Stimulated activated CD4-positive, alpha-beta T cell treated with anti-CD3 and anti-CD28 coated beads, Interleukin-2, amount 100 ng/mL, for 4 hours (primary cell): ENCODE results near the gene COL9A3.

Experiments
- DNase-seq: peaks from one replicate; pipeline ENCODE4 v3.0.0-alpha.2; 2020; ENCODE audit warnings: low read depth

Gene COL9A3

DNA sequence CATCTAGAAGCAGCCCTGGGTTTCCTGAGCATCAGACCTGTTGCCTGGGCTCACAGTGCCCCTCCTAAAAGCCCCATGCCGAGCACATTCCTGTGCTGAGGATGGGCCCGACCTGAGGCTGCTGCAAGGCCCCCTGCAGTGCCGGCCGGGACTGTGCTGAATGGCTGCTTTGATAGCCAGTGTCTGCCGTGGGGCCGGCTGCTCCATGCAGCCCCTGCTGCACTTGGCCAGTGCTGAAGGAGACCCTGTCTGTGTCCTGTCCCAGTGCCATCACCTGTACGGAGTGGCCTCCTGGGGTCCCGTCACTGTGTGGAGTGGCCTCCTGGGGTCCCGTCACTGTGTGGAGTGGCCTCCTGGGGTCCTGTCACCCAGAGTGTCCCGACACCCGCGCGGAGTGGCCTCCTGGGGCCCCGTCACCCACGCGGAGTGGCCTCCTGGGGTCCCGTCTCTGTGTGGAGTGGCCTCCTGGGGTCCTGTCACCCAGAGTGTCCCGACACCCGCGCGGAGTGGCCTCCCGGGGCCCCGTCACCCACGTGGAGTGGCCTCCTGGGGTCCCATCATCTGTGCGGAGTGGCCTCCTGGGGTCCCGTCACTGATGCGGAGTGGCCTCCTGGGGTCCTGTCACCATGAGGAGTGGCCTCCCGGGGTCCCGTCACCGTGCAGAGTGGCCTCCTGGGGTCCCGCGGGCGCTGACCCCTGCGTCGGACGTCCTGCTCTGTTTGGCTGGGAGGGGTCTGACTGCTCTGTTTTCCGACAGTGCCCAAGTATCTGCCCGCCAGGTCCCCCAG lies 7.0 kb downstream of the COL9A3 start:
- DNase-seq: no peak

- DNase-seq: peak; percentile 22
These were observed 7.9 kb downstream of the COL9A3 start for GRCh38 chr20:62824476-62825332.

DNA sequence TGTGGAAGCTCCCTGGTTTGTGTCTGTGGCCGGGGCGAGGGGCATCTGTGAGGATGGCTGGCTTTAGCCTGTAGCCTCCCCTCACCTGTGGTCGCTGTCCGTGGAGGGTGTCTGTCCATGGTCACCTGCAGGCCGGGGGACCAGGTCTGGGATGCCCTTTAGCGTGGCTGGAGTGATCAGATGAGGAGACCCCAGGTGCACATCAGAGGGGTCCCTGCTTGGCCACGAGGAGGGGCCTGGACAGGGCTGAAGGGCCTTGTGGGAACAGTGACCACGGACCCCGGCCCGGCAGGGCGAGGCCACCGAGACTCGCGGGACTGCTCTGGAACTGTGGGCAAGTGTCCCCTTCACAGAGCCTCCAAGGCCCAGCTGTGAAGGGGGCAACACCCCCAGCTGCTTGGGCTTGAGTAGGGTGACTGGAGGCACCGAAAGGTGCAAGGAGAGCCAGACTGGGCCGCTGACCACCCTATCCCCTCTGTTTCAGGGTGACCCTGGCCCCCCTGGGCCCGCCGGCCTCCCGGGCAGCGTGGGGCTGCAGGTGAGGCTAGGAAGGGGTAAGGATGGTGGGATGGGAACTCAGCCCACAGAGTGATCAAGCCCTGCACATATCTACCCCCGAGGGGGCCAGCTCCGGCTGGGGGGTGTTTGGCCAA lies 8.6 kb downstream of the COL9A3 start:
- DNase-seq: no peak

GRCh38 chr20:62825986-62826645 lies 9.3 kb downstream of the COL9A3 start:
- DNase-seq: no peak

DNA sequence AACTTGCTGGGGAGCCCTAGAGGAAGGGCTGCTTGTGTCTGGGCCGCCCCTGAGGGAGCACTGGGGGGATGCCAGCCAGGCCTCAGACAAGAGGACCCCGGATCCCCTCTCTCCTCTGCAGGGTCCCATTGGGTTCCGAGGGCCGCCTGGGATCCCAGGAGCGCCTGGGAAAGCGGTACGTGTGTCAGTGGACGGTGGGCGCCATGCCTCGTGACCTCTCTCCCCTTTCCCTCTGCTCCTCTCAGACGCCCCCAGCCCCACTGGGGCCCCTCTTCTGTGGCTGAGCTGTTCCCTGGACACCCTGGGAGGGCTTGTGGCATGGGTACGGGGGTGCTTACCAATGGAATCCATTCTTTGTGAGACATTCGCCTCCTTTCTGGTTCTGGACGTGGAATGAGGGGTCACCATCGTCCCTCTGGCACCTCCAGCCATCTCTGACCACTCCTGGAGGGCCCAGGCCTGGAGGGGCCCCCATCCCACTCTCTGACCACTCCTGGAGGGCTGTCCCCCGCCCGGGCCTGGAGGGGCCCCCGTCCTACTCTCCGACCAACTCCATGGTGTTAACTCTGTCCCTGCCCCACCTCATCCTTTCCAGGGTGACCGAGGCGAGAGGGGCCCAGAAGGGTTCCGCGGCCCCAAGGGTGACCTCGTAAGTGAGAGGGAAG lies 9.9 kb downstream of the COL9A3 start:
- DNase-seq: no peak

- no peak for DNase-seq
These were observed 10.6 kb downstream of the COL9A3 start for GRCh38 chr20:62827311-62828038.

DNA sequence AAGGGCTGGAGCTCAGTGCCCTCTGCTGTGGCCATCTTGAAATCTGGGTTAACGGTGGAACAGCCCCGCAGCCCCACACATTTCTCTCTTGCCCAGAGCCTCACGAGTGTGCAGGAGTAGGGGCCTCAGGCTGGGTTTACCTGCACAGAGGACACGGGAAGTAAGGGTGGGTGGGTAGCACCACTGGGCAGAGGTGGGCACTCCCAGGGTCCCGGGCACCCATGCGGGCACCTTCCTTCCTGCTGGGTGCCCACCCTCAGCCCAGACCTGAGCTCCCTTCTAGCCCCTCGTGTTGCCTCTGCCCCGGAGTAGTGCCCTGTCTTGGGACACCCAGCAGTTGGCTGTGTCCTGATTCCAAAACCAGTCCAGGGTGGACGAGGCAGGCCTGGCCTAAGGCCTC lies 11.2 kb downstream of the COL9A3 start:
- DNase-seq: no peak

- no peak for DNase-seq
These were observed 11.8 kb downstream of the COL9A3 start for GRCh38 chr20:62828511-62829230.

GRCh38 chr20:62829231-62830230 lies 12.7 kb downstream of the COL9A3 start:
- DNase-seq: no peak

DNA sequence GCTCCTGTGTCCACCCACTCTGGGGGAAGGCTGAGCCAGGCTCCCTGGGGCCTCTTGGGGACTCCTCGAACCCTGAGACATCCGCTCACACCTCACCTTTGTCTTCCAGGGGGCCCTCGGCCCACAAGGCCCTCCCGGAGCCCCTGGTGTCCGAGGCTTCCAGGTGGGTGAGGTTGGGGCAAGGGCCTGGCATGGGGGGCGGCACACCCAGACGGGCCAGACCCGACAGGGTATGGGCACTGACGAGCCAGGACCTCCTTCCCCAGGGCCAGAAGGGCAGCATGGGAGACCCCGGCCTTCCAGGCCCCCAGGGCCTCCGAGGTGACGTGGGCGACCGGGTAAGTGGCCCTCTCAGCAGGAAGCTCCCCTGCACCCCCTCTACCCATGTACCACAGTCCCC lies 13.4 kb downstream of the COL9A3 start:
- no peak for DNase-seq

GRCh38 chr20:62830821-62831220 lies 14.0 kb downstream of the COL9A3 start:
- no peak for DNase-seq

- DNase-seq: no peak
These were observed 14.5 kb downstream of the COL9A3 start for GRCh38 chr20:62831361-62831788.

DNA sequence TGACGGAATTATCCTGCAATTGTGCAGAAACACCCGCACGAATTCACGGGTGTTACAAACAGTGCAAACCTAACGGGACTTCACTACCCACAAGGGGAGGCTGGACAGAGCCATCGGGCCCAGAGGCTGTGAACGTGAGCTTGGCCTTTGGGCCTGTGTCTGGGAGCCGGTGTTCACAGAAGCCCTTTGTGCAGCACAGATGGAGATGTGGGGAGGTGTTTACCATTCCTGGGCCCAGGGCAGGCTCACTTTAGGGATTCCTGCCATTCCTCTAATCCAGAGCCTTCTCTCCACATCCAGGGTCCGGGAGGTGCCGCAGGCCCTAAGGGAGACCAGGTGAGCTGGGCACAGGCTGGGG lies 15.0 kb downstream of the COL9A3 start:
- DNase-seq: no peak

DNA sequence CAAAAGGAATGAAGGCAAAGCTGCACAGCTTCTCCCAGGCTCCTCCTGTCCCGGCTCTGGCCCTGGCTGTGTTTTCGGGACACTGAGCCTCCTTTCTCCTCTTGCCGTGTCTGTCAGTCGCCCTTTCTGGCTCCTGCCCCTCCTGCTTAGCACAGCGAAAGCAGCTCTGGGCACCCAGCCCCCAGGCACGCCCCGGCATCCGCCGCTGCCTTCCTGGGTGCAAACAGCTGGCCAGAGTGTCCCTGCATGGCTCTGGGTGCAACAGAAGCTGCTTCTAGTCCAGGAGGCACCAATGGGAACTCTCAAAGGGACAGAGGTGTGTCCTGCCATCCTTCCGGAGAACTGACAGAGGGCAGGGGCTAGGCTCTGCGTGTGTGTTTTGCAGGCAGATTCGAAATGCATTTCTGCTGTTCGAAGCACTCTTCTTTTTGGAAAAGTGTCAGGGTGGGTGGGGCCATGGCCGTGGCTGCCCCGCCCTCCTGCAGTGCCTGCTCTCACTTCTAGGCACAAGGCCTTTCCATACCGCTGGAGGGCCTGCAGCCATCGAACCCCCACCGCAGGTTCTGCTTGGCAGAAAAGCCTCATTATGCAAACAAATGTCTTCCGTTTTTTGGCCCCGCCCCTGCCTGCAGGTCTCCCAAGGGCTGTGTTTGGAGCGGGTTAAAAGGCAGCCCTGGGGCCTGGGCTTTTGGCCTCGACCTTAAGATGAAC lies 15.5 kb downstream of the COL9A3 start:
- no peak for DNase-seq

DNA sequence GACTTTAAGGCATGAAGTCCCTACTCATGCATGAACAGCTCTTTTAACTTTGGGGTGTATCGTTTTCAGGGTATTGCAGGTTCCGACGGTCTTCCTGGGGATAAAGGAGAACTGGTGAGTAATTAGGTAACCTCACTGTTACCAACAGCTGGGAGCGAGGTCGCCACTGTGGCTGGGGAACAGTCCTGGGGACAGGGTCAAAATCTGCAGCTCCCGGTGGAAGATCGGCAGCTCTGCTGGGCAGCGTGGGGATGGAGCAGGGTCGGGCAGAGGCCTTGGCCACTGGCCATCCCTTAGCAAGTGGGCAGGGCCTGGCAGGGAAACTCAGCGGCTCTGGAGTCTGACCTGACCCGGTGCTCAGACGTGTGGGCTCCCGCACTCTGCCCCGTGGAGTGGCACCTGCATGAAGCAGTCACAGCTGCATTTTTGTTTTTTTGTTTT lies 16.1 kb downstream of the COL9A3 start:
- no peak for DNase-seq

DNA sequence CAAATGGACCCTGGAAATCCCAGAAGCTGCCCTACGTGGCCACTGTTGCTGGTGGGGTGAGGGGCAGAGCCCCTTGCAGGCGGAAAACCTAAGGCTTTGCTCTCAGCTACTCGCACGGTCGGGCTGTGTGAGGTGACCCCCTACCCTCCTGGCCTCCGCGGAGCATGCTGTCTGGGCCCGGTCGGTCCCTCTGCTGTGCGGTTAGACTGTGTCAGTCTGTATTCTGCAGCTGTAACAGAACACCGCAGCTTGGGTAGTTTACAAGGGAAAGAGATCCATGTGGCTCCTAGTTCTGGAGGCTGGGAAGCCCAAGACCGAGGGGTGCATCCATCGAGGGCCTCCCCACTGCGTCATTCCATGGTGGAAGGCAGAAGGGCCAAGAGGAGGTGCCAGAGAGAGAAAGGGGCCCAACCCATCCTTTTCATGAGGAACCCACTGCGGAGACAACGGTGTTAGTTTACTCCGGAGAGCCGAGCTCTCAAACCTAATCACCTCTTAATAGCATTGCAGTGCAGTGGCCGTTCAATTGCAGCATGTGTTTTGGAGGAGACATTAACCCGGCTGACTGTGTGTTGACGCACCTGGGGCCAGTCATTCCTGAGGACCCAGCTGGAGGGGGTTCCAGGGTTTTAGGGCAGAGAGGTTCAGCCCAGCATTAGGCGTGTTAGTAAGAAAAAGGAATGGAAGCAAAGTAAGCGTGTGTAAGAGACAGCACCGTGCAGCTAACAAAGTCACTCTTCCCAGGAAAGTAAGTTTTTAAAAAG lies 18.3 kb downstream of the COL9A3 start:
- no peak for DNase-seq
